Body of pancreas (tissue), 4 donors: ENCODE measurements around the gene CTNNA2.

Experiments
- POLR2A ChIP-seq, 3 donors: fragments of 450-650 bp; IDR thresholded peaks; one replicate each; pipeline ENCODE4 v1.6.1; 2016; ENCODE audit warnings: antibody characterized with exemption in 3 of 3, mild to moderate bottlenecking in 2 of 3
- TF ChIP-seq, protein P1 (sequence below), 7 experiments: fragments of 450-650 bp in 4 of 7; fragments of 200-600 bp in 3 of 7; sonication (generic) in 3 of 7; IDR thresholded peaks; one replicate each; pipeline ENCODE4 v1.5.1; 2016 to 2019; ENCODE audit warnings: antibody characterized with exemption in 7 of 7

DNA sequence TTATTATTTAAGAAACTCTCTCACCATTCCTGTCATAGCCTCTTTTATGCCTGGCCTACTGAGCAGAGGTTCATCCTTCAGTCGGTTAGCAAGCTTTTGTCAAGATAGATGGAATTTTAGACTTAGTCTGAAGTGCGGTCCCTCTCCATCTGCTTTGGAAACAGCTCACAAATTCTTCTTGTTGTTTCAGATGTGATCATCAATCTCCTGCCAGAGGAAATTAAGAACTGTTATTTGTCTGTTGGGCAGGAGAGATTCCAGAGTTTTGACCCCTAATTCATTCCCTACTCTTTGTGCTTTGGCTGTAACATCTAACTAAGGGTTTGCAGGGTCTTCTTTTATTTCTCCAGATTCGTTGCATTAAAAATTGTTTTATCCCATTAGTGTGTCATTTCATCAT is 735.3 kb downstream of the CTNNA2 start:
- TF ChIP-seq POLR2A (IDR thresholded peaks at IDR 0.05), result no peak
- TF ChIP-seq, protein P1, sequence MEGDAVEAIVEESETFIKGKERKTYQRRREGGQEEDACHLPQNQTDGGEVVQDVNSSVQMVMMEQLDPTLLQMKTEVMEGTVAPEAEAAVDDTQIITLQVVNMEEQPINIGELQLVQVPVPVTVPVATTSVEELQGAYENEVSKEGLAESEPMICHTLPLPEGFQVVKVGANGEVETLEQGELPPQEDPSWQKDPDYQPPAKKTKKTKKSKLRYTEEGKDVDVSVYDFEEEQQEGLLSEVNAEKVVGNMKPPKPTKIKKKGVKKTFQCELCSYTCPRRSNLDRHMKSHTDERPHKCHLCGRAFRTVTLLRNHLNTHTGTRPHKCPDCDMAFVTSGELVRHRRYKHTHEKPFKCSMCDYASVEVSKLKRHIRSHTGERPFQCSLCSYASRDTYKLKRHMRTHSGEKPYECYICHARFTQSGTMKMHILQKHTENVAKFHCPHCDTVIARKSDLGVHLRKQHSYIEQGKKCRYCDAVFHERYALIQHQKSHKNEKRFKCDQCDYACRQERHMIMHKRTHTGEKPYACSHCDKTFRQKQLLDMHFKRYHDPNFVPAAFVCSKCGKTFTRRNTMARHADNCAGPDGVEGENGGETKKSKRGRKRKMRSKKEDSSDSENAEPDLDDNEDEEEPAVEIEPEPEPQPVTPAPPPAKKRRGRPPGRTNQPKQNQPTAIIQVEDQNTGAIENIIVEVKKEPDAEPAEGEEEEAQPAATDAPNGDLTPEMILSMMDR (IDR thresholded peaks at IDR 0.05), result no peak
